Smooth muscle cell of the brain vasculature (primary cell): ENCODE results near the gene DCLK3.

Source experiments
- DNase-seq: peaks from one replicate; pipeline ENCODE4 v3.0.0-alpha.2; 2012; ENCODE audit warnings: low read depth, low spot score

DCLK3 gene

DNA sequence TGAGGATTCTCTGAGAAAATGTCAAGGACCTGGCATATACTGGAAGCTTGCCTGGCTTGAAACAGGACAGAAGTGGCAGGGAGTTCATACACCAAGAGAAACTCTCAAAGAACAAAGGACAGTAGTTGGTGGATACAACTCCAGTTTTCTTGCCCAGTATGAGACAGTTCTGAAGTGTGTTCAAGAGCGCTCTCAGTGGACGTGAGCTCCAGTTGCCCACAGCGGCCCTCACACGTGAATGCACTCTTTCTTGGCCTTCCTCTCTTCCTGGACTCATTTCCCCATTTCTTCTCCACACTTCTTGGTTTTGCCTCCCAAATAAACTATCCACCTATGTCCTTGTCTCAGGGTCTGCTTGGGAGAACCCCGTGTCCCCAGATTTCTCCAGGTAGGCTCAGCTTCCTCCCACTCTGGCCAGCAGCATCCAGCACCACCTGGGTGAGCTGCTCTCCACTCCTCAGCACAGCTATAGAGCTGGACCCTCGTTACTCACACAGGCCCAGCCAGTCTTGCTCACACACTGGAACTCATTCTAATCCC lies 54.5 kb downstream of the DCLK3 start:
- no peak for DNase-seq

DNA sequence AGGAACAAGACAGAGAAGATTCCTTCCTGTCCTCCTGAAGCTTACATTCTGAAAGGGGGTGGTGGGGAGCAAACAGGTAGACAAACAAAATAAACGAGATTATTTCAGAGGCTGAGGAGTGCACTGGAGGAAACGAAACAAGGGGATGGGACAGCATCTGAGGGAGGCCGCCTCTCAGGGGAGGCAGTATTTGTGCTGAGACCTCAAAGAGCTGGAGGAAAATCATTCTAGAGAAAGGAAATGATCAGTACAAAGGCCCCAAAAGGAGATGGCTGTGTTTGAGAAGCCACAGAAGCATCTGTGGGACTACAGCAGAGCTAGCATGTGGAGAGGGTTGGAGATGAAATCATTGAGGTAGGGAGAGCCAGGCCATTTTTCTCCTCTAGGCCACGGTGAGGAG lies 55.1 kb downstream of the DCLK3 start:
- DNase-seq, result no peak

DNA sequence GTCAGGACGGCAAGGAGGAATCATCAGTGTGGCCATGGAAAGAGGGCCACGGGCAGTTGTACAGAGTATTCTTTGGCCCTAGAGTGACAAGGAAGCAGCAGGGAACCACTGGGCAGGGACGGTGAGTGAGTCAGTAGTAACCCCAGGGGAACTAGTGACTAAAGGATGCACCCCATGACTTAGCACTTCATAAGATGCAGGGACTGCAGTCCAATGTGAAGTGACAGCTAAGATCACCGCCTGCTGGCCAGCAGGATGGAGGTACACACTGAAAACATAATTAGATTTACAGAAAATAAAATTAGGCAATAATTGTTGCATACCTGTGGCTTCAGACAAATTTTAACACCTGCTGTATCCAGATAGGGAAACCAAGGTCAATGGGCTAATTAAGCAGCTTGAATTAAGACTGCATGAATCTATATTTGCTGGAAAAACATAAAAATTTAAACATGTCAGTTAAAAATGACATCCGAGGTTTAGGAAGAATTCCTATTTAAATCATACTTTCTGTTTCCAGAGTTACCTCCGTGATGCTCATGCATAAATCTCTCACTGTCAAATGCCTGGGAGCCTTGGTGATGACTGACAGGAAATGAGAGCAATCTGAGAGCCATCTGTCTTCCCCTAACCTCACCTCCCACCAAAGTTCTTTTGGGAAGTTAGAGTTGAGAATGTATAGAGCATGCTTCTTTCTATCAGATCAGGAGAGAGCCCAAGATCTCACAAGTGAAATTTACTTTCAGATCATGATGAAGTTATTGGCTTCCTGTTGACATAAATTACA lies 56.5 kb downstream of the DCLK3 start:
- no peak for DNase-seq

DNA sequence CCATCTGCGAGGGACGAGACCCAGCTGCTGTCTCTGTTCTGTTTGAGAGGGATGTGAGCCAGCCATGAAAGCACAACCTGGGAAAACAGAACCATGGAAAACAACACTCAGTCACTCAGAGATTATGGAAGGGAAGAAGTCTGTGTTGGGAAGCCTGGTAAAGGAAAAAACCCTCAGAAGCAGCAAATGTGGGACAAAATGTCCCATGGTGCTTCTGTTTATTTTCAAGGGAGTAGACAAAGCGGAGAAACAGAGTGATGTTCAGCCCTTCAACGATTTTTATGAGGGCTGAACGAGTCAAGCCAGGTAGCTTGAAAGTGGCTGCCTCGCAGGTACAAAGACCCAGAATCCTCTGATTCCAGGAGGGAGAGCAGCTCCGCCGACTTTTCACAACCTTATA lies 59.3 kb downstream of the DCLK3 start:
- DNase-seq, result no peak

DNA sequence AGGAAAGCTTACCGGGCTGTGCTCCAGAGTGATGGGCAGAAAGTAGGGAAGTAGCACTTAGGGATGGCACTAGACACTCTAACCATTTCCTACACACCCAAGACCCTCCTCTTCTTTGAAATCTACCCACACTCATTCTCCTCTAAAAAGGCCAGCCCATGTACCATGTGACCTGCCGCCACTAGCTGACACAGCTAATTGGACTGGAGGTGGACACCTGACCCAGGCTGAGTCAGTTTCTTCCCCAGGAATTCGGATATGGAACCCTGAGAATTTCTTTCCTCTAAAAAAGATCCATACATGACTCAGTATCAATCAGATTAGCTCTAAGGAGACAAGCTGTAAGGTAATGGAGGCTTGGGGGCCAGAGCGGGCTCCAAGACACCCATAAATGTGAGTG lies 60.1 kb downstream of the DCLK3 start:
- no peak for DNase-seq

DNA sequence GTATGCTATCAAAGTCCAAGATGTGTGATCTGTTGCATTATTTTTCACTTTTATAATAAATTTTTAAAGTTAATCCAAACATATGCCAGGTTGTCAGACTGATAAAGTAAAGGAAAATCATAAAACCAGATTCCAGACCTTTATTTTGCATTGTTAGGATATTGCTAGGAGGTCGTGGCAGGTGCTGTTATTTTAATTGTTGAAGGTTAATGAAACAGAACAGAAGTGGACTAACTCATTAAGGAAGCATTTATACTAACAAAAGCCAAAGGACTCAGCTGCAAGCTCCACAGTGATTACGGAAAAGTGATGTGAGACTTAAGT lies 63.1 kb downstream of the DCLK3 start:
- DNase-seq, result no peak

DNA sequence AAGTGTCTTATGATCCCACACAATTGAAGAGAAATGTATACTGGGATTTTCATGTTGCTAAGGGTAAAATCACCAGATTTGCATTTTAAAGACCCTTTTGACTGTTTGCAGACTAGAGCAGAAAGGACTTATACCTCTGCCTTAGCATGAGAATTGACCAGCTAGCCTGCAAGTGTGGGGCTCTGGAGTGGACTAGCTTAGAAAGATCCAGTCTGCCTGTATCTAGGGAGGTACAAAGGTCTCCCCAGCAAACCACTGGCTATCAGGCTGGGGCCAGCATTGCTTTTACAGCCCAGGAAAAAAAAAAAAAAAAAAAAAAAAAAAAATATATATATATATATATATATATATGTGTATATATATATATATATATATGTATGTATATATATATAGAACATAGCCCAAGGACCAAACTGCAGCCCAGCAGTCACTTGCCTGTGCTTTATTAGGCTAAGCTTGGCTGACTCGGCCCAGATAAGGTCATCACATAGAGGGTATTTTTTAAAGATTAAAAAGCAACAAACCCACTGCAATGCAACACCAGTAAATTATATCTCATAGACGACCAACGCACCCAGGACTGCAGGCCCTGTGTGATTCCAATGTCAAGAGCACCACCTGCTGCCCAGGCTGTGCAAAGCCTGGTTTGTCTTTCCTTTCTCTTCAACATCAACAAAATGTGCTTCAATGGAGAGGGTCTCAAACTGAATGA lies 63.7 kb downstream of the DCLK3 start:
- DNase-seq, result peak; percentile 54

DNA sequence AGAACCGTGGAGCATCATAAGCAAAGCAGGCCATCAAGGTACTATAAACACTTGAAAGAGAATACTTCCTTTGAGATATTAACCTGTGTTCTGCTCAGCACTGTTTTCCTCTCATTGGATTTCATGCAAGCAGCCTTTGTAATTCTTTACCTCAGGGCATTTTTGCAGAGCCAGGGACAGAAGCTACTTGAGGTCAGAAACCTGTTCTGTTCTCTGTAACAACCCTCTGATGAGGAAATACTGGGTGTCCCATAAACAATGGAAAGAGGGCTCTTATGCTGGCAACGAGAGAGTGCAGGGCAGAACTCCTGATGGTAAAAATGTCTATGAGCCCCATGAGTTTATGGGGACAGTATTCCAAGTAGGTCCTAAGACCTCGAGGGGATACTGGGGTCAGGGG lies 66.0 kb downstream of the DCLK3 start:
- DNase-seq, result no peak

DNA sequence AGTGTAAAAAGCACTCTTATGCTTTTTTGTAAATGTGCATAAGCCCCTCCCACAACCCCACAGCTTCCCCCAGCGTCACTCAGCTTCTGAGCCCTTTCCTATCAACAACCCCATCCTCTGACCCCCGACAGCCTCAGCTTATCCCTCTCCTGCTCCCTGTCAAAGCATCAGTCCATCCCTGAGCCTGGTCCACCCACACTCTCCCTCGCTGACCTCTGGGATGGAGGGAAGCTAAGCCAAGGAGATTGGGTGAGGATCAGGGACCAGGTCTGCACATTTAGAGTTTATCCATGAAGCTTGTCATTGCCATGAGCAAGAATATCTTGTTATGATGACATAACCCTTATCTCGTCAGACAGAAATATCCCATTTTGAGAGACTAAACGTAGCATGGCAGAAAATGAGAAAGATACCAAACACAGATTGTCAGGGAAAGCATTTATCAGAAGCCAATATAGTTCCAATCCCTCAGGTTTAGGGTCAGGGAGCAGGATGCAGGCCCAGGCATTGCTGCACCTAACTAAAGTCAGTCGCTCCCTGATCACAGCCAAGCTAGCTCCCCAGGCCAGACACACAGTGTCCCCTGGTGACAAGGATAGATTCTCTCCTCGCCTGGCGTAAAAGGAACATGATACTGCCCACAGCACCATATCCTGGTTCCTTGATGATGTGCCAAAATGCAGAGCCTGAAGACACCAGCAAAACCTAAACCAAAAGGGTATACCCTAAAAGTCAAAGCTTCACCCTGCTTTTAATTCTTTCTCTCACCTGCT lies 66.9 kb downstream of the DCLK3 start:
- no peak for DNase-seq

DNA sequence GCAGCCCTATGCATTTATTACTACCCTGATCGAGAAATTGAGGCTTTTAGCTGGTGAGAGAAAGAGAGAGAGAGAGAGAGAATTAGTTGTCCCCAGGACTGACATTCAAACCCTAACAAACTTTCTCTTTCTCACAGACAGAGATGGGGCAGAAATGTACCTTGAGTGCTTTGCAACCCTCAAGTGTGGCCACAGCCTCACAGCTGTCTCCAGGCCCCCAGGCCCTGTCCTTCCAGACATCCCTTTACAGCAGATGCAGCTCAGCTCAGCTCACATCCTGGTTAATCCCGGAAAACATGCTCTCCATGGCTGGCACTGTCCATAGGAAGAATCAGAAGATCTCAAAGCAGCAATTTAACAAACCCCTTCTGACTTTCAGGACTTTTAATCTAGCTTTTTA lies 67.6 kb downstream of the DCLK3 start:
- DNase-seq, result no peak

DNA sequence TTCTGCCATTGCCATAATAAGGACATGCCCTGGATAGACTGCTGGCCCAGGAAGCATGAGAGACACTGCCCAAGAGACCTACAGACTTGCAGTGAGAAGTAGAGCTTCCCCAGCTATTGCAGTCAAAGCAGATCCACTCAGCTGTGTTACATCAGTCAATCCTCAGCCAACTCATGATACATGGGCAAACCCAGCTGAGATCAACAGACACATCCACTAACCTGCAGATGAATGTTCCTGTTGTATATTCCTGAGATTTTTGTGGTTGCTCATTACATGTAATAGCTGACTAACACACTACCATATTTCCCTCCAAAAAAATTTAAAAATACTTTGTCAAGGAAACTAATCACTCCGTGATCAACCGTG lies 68.6 kb downstream of the DCLK3 start:
- no peak for DNase-seq

DNA sequence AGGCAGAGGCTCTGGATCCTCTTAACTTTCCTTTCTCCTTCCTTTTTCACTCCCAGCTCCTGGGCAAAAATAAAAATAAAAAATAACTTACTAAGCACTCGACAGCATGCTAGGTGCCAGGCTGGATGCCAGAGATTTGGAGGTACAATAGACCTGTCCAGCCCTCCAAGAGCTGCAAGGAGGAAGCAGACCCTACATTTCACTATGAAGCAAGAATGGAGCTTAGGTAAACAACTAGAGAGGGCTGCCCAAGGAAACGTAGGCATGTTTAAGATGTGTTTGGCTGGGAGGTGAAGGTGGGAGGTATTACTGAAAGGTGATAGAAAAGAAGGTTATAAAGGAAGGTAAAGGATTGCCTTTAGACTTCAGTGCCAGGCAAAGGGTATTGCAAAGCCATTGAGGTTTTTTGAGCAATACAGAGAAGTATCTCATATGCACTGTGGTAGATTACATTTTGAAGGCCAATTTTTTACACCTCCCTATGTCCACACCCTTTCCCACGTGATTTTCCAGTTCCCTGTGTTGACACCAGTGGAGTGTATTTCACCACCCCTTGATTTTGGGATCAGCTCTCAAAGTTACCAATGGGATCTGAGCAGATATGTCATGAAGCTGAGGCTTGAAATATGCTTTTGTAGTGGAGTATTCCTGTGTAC lies 69.1 kb downstream of the DCLK3 start:
- DNase-seq, result no peak

DNA sequence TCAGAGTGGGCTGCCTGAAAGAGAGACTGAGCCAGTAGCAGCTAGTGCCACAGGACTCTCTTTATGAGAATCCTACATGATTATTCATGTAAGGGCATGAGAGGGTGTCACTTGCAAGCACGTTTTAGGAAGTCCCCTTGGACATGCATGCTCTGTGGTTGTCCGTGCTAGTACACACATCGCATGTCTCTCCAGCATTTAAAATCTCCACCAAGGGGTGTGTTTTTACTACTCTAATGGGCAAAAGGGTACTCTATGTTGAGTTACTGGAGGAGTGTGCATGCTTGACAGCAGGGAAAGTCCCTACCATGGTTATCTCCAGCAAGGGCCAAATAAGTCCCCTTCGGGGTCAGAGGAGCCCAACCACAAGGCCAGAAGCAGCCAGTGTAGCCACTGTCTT lies 70.7 kb downstream of the DCLK3 start:
- no peak for DNase-seq

DNA sequence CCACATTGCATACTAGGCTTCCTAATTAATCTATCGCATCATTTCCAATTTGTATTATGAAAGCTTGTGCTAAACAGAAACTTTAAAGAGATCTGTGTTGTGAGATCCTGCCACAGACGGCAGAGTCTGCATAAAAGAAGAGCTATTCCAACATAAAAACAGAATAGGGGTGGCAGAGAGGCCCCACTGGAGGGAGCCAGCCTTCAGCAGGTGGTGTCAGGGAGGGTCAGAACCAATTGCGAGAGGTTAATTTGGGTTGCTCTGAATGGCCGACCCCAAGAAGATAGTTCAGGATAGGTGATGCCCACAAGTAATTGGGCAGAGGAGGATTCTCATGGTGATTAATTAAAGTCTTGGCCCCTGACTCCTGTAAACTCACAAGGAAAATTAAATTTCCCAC lies 74.8 kb downstream of the DCLK3 start:
- no peak for DNase-seq

DNA sequence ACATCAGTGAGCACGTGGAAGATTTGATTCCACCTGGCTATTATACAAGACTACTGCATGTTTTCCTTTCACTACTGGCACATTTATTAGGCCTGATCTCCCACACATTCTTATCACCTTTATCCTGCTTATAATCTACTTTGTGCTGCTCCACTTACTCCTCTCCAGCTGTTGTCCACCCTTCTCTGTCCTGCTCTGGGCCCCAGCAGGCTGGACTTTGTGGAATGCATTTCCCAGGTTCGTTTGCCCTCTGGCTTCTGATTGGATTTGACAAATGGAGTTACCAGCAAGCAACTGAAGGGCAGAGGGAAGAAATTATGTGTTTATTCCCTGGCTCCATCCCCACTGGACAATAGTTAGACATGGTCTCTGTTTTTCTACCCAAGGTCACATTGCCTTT lies 75.5 kb downstream of the DCLK3 start:
- no peak for DNase-seq

DNA sequence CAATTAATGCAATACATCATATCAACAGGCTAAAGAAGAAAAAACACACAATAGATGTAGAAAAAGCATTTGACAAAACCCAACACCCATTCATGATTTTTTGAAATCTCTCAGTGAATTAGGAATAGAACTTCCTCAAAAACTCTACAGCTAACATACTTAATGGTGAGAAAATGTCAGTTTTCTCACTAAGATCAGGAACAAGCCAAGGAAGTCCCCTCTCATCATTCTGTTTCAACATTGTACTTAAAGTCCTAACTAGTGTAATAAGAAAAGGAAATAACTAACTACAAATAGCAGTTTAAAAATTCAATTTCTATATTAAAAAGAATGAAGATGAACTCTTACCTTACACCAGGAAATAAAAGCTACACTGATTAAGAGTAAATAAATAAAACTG lies 77.8 kb downstream of the DCLK3 start:
- DNase-seq, result no peak

DNA sequence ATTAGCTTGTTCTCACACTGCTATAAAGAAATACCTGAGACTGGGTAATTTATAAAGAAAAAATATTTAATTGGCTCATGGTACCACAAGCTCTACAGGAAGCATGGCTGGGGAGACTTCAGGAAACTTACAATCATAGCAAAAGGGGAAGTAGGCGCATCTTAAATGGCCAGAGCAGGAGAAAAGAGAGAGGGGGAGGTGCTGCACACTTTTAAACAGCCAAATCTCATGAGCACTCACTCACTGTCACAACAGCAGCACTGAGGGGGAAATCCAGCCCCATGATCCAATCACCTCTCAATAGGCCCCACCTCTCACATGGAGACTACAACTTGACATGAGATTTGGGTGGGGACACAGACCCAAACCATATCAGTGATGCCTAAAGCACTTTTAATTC lies 82.5 kb downstream of the DCLK3 start:
- DNase-seq, result no peak

DNA sequence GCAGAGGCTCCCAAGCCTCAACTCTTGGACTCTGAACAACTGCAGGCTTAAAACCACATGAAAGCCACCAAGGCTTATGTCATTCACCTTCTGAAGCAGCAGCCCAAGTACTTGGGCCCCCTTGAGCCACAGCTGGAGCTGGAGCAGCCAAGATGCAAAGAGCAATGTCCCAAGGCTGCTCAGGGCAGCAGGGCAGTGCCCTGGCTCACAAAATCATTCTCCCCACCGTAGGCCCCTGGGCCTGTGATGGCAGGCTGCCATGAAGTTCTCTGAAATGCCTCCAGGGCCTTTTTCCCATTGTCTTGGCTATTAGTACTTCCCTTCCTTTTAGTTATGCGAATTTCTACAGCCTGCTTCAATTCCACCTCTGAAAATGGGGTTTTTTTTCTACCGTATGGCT lies 83.4 kb downstream of the DCLK3 start:
- DNase-seq, result no peak

DNA sequence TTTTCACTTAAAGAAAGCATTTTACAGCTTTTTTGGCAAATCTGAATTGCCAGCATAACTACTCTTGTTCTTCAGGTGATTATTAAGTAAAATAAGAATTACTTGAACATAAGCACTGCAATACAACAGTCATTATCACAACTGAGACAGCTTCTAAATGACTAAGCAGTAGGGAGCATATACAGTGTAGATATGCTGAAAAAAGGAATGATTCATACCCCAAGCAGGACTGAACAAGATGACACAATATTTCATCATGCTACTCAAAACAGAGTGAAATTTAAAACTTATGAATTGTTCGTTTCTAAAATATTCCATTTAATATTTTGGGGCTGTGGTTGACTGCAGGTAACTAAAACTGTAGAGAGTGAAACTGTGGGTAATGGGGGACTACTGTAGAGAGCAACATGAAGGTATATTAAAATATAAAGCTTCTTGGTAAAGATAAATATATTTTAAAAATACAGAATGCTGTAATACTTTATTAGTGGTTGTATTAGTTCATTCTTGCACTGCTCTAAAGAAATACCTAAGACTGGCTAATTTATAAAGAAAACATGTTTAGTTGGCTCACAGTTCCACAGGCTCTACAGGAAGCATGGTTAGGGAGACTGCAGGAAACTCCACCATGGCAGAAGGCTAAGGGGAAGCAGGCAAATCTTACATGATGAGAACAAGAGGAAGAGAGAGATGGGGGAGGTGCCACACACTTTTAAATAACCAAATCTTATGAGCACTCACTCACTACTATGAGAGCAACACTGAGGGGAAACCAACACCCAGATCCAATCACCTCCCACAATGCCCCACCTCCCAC lies 84.8 kb downstream of the DCLK3 start:
- DNase-seq, result no peak

DNA sequence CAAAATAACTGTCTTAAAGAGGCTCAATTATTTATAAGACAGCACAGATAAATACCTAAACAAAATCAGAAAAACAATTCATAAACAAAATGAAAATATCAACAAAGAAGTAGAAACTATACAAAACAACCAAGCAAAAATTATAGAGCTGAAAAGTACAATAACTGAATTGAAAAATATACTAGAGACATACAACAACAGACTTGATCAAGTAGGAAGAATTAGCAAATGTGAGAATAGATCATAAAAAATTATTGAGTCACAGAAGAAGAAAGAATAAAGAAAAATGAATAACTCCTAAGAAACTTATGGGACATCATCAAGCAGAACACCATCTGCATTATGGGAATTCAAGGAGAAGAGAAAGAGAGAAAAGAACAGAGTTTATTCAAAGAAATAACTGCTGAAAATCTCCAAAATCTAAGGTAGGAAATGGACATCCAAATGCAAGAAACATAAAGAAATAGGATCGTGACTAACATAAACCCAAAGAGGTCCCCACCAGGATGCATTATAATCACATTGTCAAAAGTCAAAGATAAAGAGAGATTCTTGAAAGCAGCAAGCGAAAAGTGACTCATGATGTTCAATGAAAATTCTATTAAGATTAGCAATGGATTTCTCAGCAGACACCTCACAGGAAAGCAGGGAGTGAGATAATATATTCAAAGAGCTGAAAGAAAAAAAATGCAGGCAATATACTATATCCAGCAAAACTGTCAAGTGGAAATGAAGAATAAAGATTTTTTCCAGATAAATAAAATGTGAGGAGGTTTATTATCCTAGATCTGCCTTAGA lies 85.9 kb downstream of the DCLK3 start:
- no peak for DNase-seq
